Endothelial cell of umbilical vein (primary cell): ENCODE results near the gene PARD6G. TPM values are rescaled to one million over a fixed set of nuclear protein-coding genes. Genes with fewer than 3 reads are reported as not detected.

Source experiments
- BruUV-seq: library from RNA; stranded (reverse); fragments of 400-500 nt; replicated peaks from 2 replicates; lab custom pipeline; 2021; lab: Mats Ljungman, UMichigan
- CTCF ChIA-PET: fragments of 300-600, 350-600 bp; sonication (Branson Sonifier 250); formaldehyde crosslinking; loops from one replicate; lab custom pipeline; 2021; ENCODE audit warnings: antibody characterized with exemption, inconsistent platforms; lab: Charles Lee
- POLR2A ChIA-PET: fragments of 300-600, 350-600 bp; sonication (Branson Sonifier 250); formaldehyde crosslinking; loops from one replicate; lab custom pipeline; 2021; ENCODE audit warnings: antibody characterized with exemption, inconsistent platforms; lab: Charles Lee
- DNase-seq: peaks from one replicate; pipeline ENCODE4 v3.0.0-alpha.2; 2011; ENCODE audit warnings: low read depth, low spot score
- FAIRE-seq: peaks from 2 replicates; lab custom pipeline; 2011; peaks lifted over from hg19 to GRCh38; lab: Jason Lieb, UNC
- H2AFZ ChIP-seq: 2 replicates; pipeline ENCODE4 v1.6.0; 2012; ENCODE audit warnings: low read depth, low read length, control low read depth, inconsistent platforms
- H3K27ac ChIP-seq: 2 replicates; pipeline ENCODE4 v1.5.1; 2011; ENCODE audit warnings: low read depth, mild to moderate bottlenecking, control low read depth, low read length, moderate library complexity; ENCODE audit not compliant: insufficient read depth
- H3K27me3 ChIP-seq, 2 experiments: 2 replicates each; pipeline versions ENCODE4 v1.6.0 to v1.6.1; 2011; ENCODE audit warnings: low read length in 2 of 2, mixed read lengths in 1 of 2; ENCODE audit not compliant: control insufficient read depth in 2 of 2, insufficient read depth in 2 of 2
- H3K36me3 ChIP-seq, 2 experiments: 2 replicates in 1 of 2; 3 replicates in 1 of 2; pipeline ENCODE4 v1.5.1; 2011; ENCODE audit warnings: low read length in 2 of 2, mild to moderate bottlenecking in 1 of 2, moderate library complexity in 1 of 2; ENCODE audit not compliant: control insufficient read depth in 2 of 2, insufficient read depth in 2 of 2; ENCODE audit errors: extremely low read depth in 1 of 2
- H3K4me1 ChIP-seq: 3 replicates; pipeline ENCODE4 v1.5.1; 2011; ENCODE audit warnings: mild to moderate bottlenecking, low read length; ENCODE audit not compliant: control insufficient read depth, insufficient read depth; ENCODE audit errors: extremely low read depth
- H3K4me2 ChIP-seq: 2 replicates; pipeline ENCODE4 v1.6.1; 2011; ENCODE audit warnings: low read length, control low read depth, mixed read lengths; ENCODE audit not compliant: insufficient read depth
- H3K4me3 ChIP-seq, 3 experiments: fragments of 200-600 bp in 1 of 3; sonication (generic), shearing (Covaris generic) in 1 of 3; replicated peaks in 1 of 3; 2 replicates each; pipeline ENCODE4 v1.5.1; 2011 to 2016; ENCODE audit warnings: control low read depth in 3 of 3, low read length in 3 of 3, mild to moderate bottlenecking in 2 of 3, inconsistent platforms in 1 of 3, low read depth in 1 of 3, moderate library complexity in 1 of 3; ENCODE audit not compliant: insufficient read depth in 1 of 3
- H3K79me2 ChIP-seq: 2 replicates; pipeline ENCODE4 v1.6.0; 2012; ENCODE audit warnings: low read length, inconsistent platforms; ENCODE audit not compliant: control insufficient read depth, insufficient read depth
- H3K9ac ChIP-seq: replicated peaks from 2 replicates; pipeline ENCODE3; 2011; ENCODE audit warnings: low read length, control low read depth; ENCODE audit not compliant: insufficient read depth; ENCODE audit errors: extremely low read depth
- H3K9me1 ChIP-seq: replicated peaks from 3 replicates; pipeline ENCODE4 v1.6.0; 2011; ENCODE audit warnings: mild to moderate bottlenecking, low read length; ENCODE audit not compliant: control insufficient read depth, insufficient read depth; ENCODE audit errors: extremely low read depth
- H3K9me3 ChIP-seq: replicated peaks from 2 replicates; pipeline ENCODE4 v1.5.1; 2012; ENCODE audit warnings: low read length, inconsistent platforms; ENCODE audit not compliant: control insufficient read depth, insufficient read depth
- H4K20me1 ChIP-seq: replicated peaks from 2 replicates; pipeline ENCODE3; 2011; ENCODE audit warnings: mild to moderate bottlenecking, low read length; ENCODE audit not compliant: control insufficient read depth, insufficient read depth; ENCODE audit errors: extremely low read depth
- EZH2 ChIP-seq: IDR thresholded peaks from 2 replicates; pipeline ENCODE4 v1.6.1; 2012; ENCODE audit warnings: borderline replicate concordance, low read depth, mild to moderate bottlenecking, moderate library complexity, low read length, inconsistent platforms; ENCODE audit not compliant: severe bottlenecking
- FOS ChIP-seq: IDR thresholded peaks from 2 replicates; pipeline ENCODE4 v1.6.1; 2011; ENCODE audit warnings: mild to moderate bottlenecking, low read length, moderate library complexity, borderline replicate concordance; ENCODE audit not compliant: insufficient read depth
- GATA2 ChIP-seq: IDR thresholded peaks from 2 replicates; pipeline ENCODE4 v1.7.0; 2011; ENCODE audit warnings: low read depth, mild to moderate bottlenecking, moderate library complexity, mixed read lengths, low read length; ENCODE audit not compliant: insufficient read length, insufficient read depth
- JUN ChIP-seq: IDR thresholded peaks from 2 replicates; pipeline ENCODE4 v1.6.1; 2011; ENCODE audit warnings: borderline replicate concordance, low read depth; ENCODE audit not compliant: insufficient read length, insufficient read depth
- MYC ChIP-seq: IDR thresholded peaks from one replicate; pipeline ENCODE4 v1.6.1; 2011; ENCODE audit warnings: mild to moderate bottlenecking, low read depth, low read length
- POLR2A ChIP-seq: IDR thresholded peaks from 2 replicates; pipeline ENCODE4 v1.6.1; 2012; ENCODE audit warnings: low read depth, mild to moderate bottlenecking, control low read depth, low read length
- POLR2AphosphoS5 ChIP-seq: IDR thresholded peaks from 2 replicates; pipeline ENCODE4 v1.6.1; 2012; ENCODE audit warnings: low read depth, mild to moderate bottlenecking, control low read depth, low read length, moderate library complexity; ENCODE audit not compliant: insufficient read depth
- dilution Hi-C: fragments of 300-500 bp; cut with MboI; formaldehyde crosslinking; loops from one replicate; pipeline ENCODE4 v1.15.0; 2019; ENCODE audit warnings: low sequenced_read_pairs; ENCODE audit not compliant: extremely low pct_ligation_motif_present
- intact Hi-C: fragments of 100-400 bp; cut with micrococcal nuclease; formaldehyde crosslinking; loops from one replicate; pipeline ENCODE4 v1.10.0; 2022
- polyA plus RNA-seq, 4 experiments: library from polyadenylated mRNA; depleted of rRNA in 3 of 4; stranded (reverse) in 3 of 4; unstranded in 1 of 4; fragments of >200 nt; gene quantifications; 2 replicates each; pipeline versions ENCODE4 v1.2.1 to v1.2.3, GENCODE V29; 2011 to 2012; ENCODE audit warnings: missing spikeins in 1 of 4
- total RNA-seq: library from RNA; stranded (reverse); gene quantifications from 2 replicates; pipeline ENCODE4 v1.2.3, GENCODE V29; 2021
- TF ChIP-seq, protein P1 (sequence below): IDR thresholded peaks from 2 replicates; pipeline ENCODE4 v1.6.1; 2011; ENCODE audit not compliant: insufficient read depth, insufficient read length
- TF ChIP-seq, protein P2 (sequence below), 2 donors: IDR thresholded peaks; 1 replicate in 1 of 2; 2 replicates in 1 of 2; pipeline ENCODE4 v1.5.1; 2011; ENCODE audit warnings: low read length in 2 of 2, mild to moderate bottlenecking in 2 of 2, moderate library complexity in 2 of 2, control low read depth in 1 of 2, inconsistent platforms in 1 of 2, low read depth in 1 of 2; ENCODE audit not compliant: insufficient read depth in 1 of 2; ENCODE audit errors: extremely low read depth in 1 of 2

The PARD6G gene
- total and polyA plus RNA-seq, 2 donors (not counting 3 experiments of a cell fraction or from before 2014, with no cell fraction given), result 1.2 to 1.8 TPM

DNA sequence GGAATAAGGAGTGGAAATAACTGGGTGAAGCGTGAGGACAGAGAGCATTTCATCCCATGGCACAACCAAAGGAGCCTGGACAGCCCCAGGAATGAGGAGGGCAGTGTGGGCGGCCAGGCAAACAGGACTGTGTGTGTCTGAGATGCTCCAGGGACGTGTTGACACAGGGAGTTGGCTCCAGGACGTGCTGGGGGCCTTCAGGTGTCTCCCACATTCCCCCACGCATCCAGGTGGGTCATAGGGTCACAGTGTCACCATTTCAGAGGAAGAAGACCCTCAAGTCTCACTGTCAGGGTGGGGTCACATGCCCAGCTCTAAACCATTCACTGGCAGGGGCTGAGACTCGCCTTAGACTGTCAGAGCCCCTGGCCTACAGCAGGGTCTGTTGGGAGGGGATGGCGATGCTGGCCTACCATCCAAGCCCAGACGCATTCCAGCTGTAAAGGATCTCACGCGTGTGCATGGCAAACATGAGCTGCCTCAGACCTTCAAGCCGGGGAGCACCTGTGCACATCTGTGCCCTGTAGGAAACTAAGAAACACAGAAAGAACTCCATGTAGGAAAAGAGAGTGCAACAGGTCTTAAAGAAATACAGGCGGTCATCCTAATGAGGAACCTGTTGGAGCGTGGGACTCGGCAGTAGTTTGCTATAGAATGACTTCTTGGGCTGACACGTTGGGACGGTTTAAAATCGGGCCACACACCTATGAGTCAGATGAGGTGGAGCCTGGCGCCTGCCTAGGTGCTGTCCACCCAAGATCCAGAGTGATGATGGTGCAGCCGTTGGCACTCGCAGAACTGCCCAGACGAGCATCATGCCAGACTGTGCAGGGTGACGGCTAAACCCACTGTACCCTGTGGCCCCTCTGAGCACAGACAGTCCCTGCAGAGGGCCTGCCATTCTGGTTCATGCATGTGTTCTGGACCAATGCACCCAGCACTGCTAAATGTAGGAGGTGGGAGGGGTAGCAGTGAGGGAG, 17.3 kb downstream of the PARD6G start:
- H3K9me3 ChIP-seq, result no peaks in the 10 kb centered on the region
- H3K4me2 ChIP-seq, result no peak overlapping the region
- dilution Hi-C loops (no loop called here), intact Hi-C loops (no loop called here)
- DNase-seq (no peak), FAIRE-seq (no peak)
- ChIA-PET POLR2A (no interaction called here), CTCF (no interaction called here)
- H3K9ac ChIP-seq, result no peak overlapping the region
- H3K9me1 ChIP-seq, result no peaks in the 10 kb centered on the region
- no peaks in the 10 kb centered on the region for H3K4me1 ChIP-seq
- H3K27me3 ChIP-seq, result no peaks in the 10 kb centered on the region
- H3K4me3 ChIP-seq, result no peak overlapping the region
- H3K27ac ChIP-seq, result no peak overlapping the region
- H3K79me2 ChIP-seq, result no peaks in the 10 kb centered on the region
- TF ChIP-seq POLR2AphosphoS5 (no peak), POLR2A (no peak), EZH2 (no peak), GATA2 (no peak), FOS (no peak), MYC (no peak), JUN (no peak)
- TF ChIP-seq, protein P1, sequence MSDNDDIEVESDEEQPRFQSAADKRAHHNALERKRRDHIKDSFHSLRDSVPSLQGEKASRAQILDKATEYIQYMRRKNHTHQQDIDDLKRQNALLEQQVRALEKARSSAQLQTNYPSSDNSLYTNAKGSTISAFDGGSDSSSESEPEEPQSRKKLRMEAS, result no peak
- TF ChIP-seq, protein P2, sequence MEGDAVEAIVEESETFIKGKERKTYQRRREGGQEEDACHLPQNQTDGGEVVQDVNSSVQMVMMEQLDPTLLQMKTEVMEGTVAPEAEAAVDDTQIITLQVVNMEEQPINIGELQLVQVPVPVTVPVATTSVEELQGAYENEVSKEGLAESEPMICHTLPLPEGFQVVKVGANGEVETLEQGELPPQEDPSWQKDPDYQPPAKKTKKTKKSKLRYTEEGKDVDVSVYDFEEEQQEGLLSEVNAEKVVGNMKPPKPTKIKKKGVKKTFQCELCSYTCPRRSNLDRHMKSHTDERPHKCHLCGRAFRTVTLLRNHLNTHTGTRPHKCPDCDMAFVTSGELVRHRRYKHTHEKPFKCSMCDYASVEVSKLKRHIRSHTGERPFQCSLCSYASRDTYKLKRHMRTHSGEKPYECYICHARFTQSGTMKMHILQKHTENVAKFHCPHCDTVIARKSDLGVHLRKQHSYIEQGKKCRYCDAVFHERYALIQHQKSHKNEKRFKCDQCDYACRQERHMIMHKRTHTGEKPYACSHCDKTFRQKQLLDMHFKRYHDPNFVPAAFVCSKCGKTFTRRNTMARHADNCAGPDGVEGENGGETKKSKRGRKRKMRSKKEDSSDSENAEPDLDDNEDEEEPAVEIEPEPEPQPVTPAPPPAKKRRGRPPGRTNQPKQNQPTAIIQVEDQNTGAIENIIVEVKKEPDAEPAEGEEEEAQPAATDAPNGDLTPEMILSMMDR (IDR thresholded peaks at IDR 0.05; ENCODE audit: extremely low read depth in 1 of 2, insufficient read depth in 1 of 2, low read depth in 1 of 2, low read length in 2 of 2), result no peak
- H2AFZ ChIP-seq, result no peak overlapping the region
- no TSS peak for BruUV-seq
- no peaks in the 10 kb centered on the region for H3K36me3 ChIP-seq
- H4K20me1 ChIP-seq, result no peaks in the 10 kb centered on the region
